Ovary (tissue), 3 donors: ENCODE results near the gene INO80C.
"Not testable (repeated sequence)": the region's sequence is repeated elsewhere in the genome, so short reads cannot be mapped to it uniquely, and the experiment has no call there.

ENCODE experiments used
- CTCF ChIP-seq, 3 donors: fragments of 450-650 bp in 2 of 3; fragments of 200-600 bp in 1 of 3; IDR thresholded peaks; one replicate each; pipeline versions ENCODE4 v1.5.1 to v1.8.0; 2016 to 2022; ENCODE audit warnings: antibody characterized with exemption in 3 of 3, mild to moderate bottlenecking in 1 of 3
- POLR2A ChIP-seq: fragments of 450-650 bp; IDR thresholded peaks from one replicate; pipeline ENCODE4 v1.6.1; 2017; ENCODE audit warnings: antibody characterized with exemption, mild to moderate bottlenecking, moderate library complexity
- donor health status: DM: no; HTN: no; CAD: no.

- TF ChIP-seq CTCF (IDR thresholded peaks at IDR 0.05); POLR2A: not testable (repeated sequence)
Measured at GRCh38 chr18:35487525-35487924, 10.2 kb downstream of the INO80C start.
